ENCODE data around the gene PGK1.

GRCh38 chrX:78106651-78106986 is 2.6 kb downstream of the PGK1 start:
- TF ChIP-seq CTCF (IDR thresholded peaks at IDR 0.05; ENCODE audit: low read depth, low read length, missing input control), result no peak
- TF ChIP-seq RAD21 (IDR thresholded peaks at IDR 0.05), result no peak
- TF ChIP-seq GABPA (IDR thresholded peaks at IDR 0.05 in 1 of 2, conservative IDR thresholded peaks at IDR 0.05 in 1 of 2), result no peak
- no peak for TF ChIP-seq ATF3 (IDR thresholded peaks at IDR 0.05)
- no peak for TF ChIP-seq MAX (IDR thresholded peaks at IDR 0.05)
- TF ChIP-seq REST (IDR thresholded peaks at IDR 0.05), result no peak
- no peak for TF ChIP-seq SP1 (IDR thresholded peaks at IDR 0.05)
- no peak for TF ChIP-seq HNF4G (IDR thresholded peaks at IDR 0.05)
- TF ChIP-seq YY1 (IDR thresholded peaks at IDR 0.05), result no peak
- TF ChIP-seq TAF1 (conservative IDR thresholded peaks at IDR 0.05), result no peak
- no peak for TF ChIP-seq ZBTB33 (IDR thresholded peaks at IDR 0.05)

All from liver (tissue), 3 donors.